Measurements from ENCODE around the gene SCN1B. TPM values are rescaled to one million over a fixed set of nuclear protein-coding genes. Genes with fewer than 3 reads are reported as not detected.

Gene SCN1B
- total and polyA plus RNA-seq, 9 donors: 3.0 to 6.7 (median 3.5) TPM

DNA sequence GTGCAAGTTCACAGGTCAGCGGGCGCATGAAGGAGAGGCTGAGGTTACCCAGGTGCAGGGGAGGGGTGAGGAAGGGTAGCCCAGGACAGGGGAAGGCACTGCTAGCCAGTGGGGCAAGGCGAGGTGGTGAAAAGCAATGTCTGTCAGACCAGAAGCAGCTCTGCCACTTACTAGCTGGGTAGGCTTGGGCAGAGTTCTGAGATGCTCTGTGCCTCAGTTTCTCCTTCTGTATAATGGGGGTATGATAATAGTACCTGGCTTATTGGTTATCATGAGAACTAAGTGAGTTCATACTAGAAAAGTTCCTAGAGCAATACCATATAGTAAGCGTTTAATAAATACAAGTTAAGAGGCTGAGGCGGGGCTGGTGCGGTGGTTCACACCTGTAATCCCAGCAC lies 14.3 kb upstream of the SCN1B start:
- H3K36me3 ChIP-seq (ENCODE audit: control insufficient read depth, insufficient read depth, low read length): peaks cover 87% of the 10 kb centered on the region
- no peak overlapping the region for H3K27ac ChIP-seq (ENCODE audit: low read length)
- DNase-seq: no peak
- H3K27me3 ChIP-seq (ENCODE audit: control insufficient read depth, insufficient read depth, low read length): no peaks in the 10 kb centered on the region
- 100% methylated on average over 3 of the region's 6 CpGs for WGBS (ENCODE audit: insufficient coverage)
- H3K4me1 ChIP-seq (ENCODE audit: control insufficient read depth, insufficient read depth, low read length): peaks cover 11% of the 10 kb centered on the region
- no peaks in the 10 kb centered on the region for H3K9me3 ChIP-seq (replicated peaks; ENCODE audit: control insufficient read depth, low read depth, low read length)
- H3K4me3 ChIP-seq (ENCODE audit: low read length): no peak overlapping the region

DNA sequence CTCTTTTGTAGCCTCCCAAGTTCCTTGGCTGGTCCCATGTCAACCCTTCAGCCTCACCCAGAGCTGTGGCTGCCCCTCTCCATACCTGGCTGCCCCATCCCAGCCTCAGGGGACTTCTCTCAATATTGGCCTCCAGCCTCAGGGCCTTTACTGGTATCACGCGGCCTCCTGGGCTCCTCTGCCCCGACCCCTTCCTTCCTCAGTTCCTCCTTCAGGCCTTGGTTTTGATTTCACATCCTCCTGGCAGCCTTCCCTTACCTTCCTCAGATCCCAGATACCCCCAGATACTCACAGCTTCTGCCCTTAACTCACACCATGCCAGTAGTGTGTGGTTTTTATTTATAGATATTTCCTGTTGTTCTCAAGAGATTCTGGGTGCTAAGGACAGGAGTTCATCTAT lies 12.8 kb upstream of the SCN1B start:
- no peaks in the 10 kb centered on the region for H3K9me3 ChIP-seq (replicated peaks; ENCODE audit: control insufficient read depth, low read depth, low read length)
- peaks cover 86% of the 10 kb centered on the region for H3K36me3 ChIP-seq (ENCODE audit: control insufficient read depth, insufficient read depth, low read length)
- no peak for DNase-seq
- H3K27me3 ChIP-seq (ENCODE audit: control insufficient read depth, insufficient read depth, low read length): no peaks in the 10 kb centered on the region
- no peak overlapping the region for H3K27ac ChIP-seq (ENCODE audit: low read length)
- WGBS (ENCODE audit: insufficient coverage): 88% methylated on average over 3 of the region's 3 CpGs
- no peak overlapping the region for H3K4me3 ChIP-seq (ENCODE audit: low read length)
- peaks cover 7% of the 10 kb centered on the region for H3K4me1 ChIP-seq (ENCODE audit: control insufficient read depth, insufficient read depth, low read length)

DNA sequence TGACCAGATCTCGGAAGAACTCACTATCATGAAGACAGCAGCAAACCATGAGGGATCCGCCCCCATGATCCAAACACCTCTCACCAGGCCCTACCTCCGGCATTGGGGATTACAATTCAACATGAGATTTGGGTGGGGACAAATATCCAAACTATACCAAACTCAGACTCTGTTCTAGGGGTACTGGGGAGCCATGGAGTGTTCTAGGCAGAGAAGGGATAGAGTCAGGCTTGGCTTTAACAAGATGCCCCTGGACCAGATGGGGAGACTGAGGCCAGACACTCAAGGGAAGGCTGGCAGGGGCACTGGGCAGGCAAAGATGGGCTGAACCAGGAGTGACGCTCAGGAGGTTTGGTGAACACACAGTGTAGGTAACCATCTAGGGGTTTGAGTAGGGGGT lies 11.9 kb upstream of the SCN1B start:
- no peaks in the 10 kb centered on the region for H3K9me3 ChIP-seq (replicated peaks; ENCODE audit: control insufficient read depth, low read depth, low read length)
- 88% methylated on average over 1 of the region's 4 CpGs for WGBS (ENCODE audit: insufficient coverage)
- H3K4me3 ChIP-seq (ENCODE audit: low read length): no peak overlapping the region
- no peaks in the 10 kb centered on the region for H3K27me3 ChIP-seq (ENCODE audit: control insufficient read depth, insufficient read depth, low read length)
- no peak for DNase-seq
- no peaks in the 10 kb centered on the region for H3K4me1 ChIP-seq (ENCODE audit: control insufficient read depth, insufficient read depth, low read length)
- H3K36me3 ChIP-seq (ENCODE audit: control insufficient read depth, insufficient read depth, low read length): peaks cover 87% of the 10 kb centered on the region
- H3K27ac ChIP-seq (ENCODE audit: low read length): no peak overlapping the region

DNA sequence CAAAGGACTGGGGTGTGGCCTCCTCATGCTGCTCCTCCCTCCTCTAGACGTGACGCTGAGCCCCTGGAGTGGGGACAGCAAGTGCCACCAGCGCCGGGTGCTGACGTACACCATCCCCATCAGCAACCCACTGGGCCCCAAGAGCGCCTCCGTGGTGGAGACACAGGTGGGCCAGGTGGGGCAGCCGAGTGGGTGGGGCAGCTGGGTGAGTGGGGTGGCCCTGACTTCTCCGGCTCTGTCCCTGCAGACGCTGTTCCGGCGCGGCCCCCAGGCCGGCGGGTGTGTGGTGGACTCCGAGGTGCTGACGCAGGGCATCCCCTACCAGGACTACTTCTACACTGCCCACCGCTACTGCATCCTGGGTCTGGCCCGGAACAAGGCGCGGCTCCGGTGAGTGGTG lies 11.1 kb upstream of the SCN1B start:
- peaks cover 87% of the 10 kb centered on the region for H3K36me3 ChIP-seq (ENCODE audit: control insufficient read depth, insufficient read depth, low read length)
- WGBS (ENCODE audit: insufficient coverage): 94% methylated on average over 9 of the region's 22 CpGs
- DNase-seq: no peak
- H3K4me3 ChIP-seq (ENCODE audit: low read length): no peak overlapping the region
- no peaks in the 10 kb centered on the region for H3K27me3 ChIP-seq (ENCODE audit: control insufficient read depth, insufficient read depth, low read length)
- H3K4me1 ChIP-seq (ENCODE audit: control insufficient read depth, insufficient read depth, low read length): no peaks in the 10 kb centered on the region
- no peak overlapping the region for H3K27ac ChIP-seq (ENCODE audit: low read length)
- no peaks in the 10 kb centered on the region for H3K9me3 ChIP-seq (replicated peaks; ENCODE audit: control insufficient read depth, low read depth, low read length)

DNA sequence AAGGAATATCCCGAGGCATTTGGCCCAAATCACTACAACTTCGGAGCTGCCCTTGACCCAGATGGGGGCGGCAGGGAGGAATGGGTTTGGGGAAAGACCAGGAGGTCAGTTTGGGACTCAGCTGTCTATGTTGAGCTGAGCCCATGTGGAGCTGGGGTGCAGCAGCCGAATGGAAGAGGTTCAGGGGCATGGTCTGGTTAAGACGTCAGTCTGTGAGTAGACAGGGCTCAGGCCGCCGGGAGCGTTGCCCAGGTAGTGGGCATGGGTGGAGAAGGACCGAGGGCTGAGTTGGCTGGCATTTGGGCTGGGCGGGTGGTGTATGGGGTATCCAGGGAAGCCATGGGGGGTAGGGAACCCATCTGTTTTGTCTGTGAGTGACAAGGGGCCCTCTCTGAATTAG lies 9.3 kb upstream of the SCN1B start:
- 93% methylated on average over 9 of the region's 10 CpGs for WGBS (ENCODE audit: insufficient coverage)
- Histone ChIP-seq H3K27me3 (ENCODE audit: control insufficient read depth, insufficient read depth, low read length) (no peaks in the 10 kb centered on the region), H3K4me1 (ENCODE audit: control insufficient read depth, insufficient read depth, low read length) (no peaks in the 10 kb centered on the region), H3K4me3 (ENCODE audit: low read length) (no peak overlapping the region), H3K9me3 (replicated peaks; ENCODE audit: control insufficient read depth, low read depth, low read length) (no peaks in the 10 kb centered on the region), H3K27ac (ENCODE audit: low read length) (no peak overlapping the region), H3K36me3 (ENCODE audit: control insufficient read depth, insufficient read depth, low read length) (peaks cover 87% of the 10 kb centered on the region)
- no peak for DNase-seq

DNA sequence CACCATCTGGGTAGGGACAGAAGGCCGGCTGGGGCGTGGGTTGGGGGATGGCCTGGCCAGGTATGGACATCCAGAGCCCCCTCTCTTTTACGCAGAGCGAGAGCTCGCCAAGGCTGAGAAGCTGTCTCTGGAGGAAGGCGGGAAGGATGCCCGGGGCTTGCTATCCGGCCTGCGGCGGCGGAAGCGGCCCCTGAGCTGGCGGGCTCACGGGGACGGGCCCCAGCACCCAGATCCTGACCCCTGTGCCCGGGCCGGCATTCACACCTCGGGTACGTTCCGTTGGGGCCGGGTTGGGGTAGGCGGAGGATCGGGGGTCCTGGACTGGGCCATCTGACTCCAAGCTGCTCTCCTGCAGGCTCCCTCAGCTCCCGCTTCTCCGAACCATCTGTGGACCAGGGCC lies 8.7 kb upstream of the SCN1B start:
- DNase-seq: no peak
- no peaks in the 10 kb centered on the region for H3K27me3 ChIP-seq (ENCODE audit: control insufficient read depth, insufficient read depth, low read length)
- 93% methylated on average over 25 of the region's 25 CpGs for WGBS (ENCODE audit: insufficient coverage)
- no peaks in the 10 kb centered on the region for H3K4me1 ChIP-seq (ENCODE audit: control insufficient read depth, insufficient read depth, low read length)
- no peak overlapping the region for H3K27ac ChIP-seq (ENCODE audit: low read length)
- H3K4me3 ChIP-seq (ENCODE audit: low read length): no peak overlapping the region
- H3K36me3 ChIP-seq (ENCODE audit: control insufficient read depth, insufficient read depth, low read length): peaks cover 89% of the 10 kb centered on the region
- H3K9me3 ChIP-seq (replicated peaks; ENCODE audit: control insufficient read depth, low read depth, low read length): no peaks in the 10 kb centered on the region

DNA sequence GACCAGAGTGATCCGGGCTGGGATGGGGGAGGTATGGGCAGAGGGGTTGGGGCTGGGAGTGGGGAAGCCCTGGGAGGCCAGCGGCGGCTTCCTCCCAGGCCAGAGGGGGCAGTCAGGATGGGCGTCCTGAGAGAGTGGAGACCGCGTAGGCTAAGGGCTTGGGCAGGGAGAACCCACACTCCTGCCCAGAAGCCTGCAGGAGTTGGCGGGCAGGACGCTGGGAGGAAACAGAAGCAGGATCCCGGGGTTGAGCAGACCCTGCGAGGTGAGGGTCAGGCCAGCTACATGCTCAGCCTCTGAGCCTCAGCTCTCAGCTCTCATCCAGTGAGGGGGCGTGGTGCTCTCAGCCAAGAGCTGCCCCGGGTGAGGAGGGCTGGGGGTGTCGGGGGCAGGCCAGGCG lies 7.8 kb upstream of the SCN1B start:
- no peak overlapping the region for H3K4me3 ChIP-seq (ENCODE audit: low read length)

DNA sequence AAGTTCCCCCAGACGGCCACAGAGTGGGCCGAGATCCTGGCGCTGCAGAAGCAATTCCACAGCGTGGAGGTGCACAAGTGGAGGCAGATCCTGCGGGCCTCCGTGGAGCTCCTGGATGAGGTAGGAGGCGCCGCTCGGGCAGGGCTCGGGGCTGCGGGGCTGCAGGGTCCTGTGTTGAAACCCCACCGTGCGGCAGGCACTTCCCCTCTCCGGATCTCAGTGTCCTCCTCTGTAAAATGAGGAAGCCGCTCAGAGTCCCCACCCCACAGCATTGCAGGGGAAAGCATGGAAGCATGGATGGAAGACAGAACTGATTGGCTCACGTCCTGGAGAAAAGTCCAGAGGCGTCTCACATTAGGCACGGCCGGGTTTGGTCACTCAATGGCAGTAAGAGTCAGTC lies 6.8 kb upstream of the SCN1B start:
- Histone ChIP-seq H3K36me3 (ENCODE audit: control insufficient read depth, insufficient read depth, low read length) (peaks cover 86% of the 10 kb centered on the region), H3K27me3 (ENCODE audit: control insufficient read depth, insufficient read depth, low read length) (no peaks in the 10 kb centered on the region), H3K27ac (ENCODE audit: low read length) (no peak overlapping the region), H3K9me3 (replicated peaks; ENCODE audit: control insufficient read depth, low read depth, low read length) (no peaks in the 10 kb centered on the region), H3K4me1 (ENCODE audit: control insufficient read depth, insufficient read depth, low read length) (no peaks in the 10 kb centered on the region), H3K4me3 (ENCODE audit: low read length) (no peak overlapping the region)
- WGBS (ENCODE audit: insufficient coverage): 81% methylated on average over 14 of the region's 19 CpGs
- DNase-seq: no peak

More for the DNA sequence above, 7.8 kb upstream of the SCN1B start:
- H3K4me1 ChIP-seq (ENCODE audit: control insufficient read depth, insufficient read depth, low read length): no peaks in the 10 kb centered on the region
- no peaks in the 10 kb centered on the region for H3K27me3 ChIP-seq (ENCODE audit: control insufficient read depth, insufficient read depth, low read length)
- no peaks in the 10 kb centered on the region for H3K9me3 ChIP-seq (replicated peaks; ENCODE audit: control insufficient read depth, low read depth, low read length)
- whole genome bisulfite sequencing (ENCODE audit: insufficient coverage): 94% methylated on average over 6 of the region's 14 CpGs
- H3K36me3 ChIP-seq (ENCODE audit: control insufficient read depth, insufficient read depth, low read length): peaks cover 89% of the 10 kb centered on the region
- no peak overlapping the region for H3K27ac ChIP-seq (ENCODE audit: low read length)
- no peak for DNase-seq

DNA sequence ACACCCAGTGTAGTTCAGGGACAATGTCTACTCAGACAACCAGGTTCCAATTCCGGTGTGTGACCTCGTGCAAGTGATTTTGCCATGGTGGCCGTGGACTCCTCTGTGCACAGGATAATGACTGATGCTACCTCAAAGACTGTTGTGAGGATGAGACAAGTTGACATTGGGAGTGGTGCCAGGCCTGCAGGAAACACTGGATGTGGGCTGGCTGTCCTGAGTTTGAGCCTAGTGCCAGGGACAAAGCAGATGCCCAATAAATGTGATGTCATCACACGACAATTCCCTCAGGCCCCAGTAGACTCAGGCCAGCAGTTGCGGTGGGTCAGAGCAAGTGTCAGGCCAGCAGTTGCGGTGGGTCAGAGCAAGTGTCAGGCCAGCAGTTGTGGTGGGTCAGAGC lies 6.2 kb upstream of the SCN1B start:
- H3K4me1 ChIP-seq (ENCODE audit: control insufficient read depth, insufficient read depth, low read length): no peaks in the 10 kb centered on the region
- H3K27me3 ChIP-seq (ENCODE audit: control insufficient read depth, insufficient read depth, low read length): no peaks in the 10 kb centered on the region
- H3K4me3 ChIP-seq (ENCODE audit: low read length): no peak overlapping the region
- no peak for DNase-seq
- peaks cover 80% of the 10 kb centered on the region for H3K36me3 ChIP-seq (ENCODE audit: control insufficient read depth, insufficient read depth, low read length)
- H3K27ac ChIP-seq (ENCODE audit: low read length): no peak overlapping the region
- H3K9me3 ChIP-seq (replicated peaks; ENCODE audit: control insufficient read depth, low read depth, low read length): no peaks in the 10 kb centered on the region
- WGBS (ENCODE audit: insufficient coverage): 80% methylated on average over 6 of the region's 6 CpGs

DNA sequence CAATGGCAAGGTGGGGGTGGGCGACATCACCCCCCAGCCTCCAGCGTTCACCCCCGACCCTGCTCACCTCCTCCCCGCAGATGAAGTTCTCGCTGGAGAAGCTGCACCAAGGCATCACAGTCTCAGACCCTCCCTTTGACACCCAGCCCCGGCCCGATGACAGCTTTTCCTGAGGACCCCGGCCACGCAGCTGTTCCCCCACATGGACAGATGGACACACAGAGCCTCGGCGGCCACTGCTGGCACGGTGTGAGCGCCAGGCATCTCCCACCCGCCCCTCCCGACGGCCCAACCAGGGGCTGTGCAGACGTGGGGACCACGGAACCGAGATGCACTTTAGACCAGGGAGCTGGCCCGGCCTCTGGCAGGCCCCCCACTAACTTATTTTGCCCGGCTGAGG lies 4.3 kb upstream of the SCN1B start:
- peaks cover 64% of the 10 kb centered on the region for H3K36me3 ChIP-seq (ENCODE audit: control insufficient read depth, insufficient read depth, low read length)
- WGBS (ENCODE audit: insufficient coverage): 79% methylated on average over 16 of the region's 21 CpGs
- H3K9me3 ChIP-seq (replicated peaks; ENCODE audit: control insufficient read depth, low read depth, low read length): no peaks in the 10 kb centered on the region
- H3K27ac ChIP-seq (ENCODE audit: low read length): no peak overlapping the region
- no peak for DNase-seq
- H3K4me1 ChIP-seq (ENCODE audit: control insufficient read depth, insufficient read depth, low read length): peaks cover 6% of the 10 kb centered on the region
- H3K27me3 ChIP-seq (ENCODE audit: control insufficient read depth, insufficient read depth, low read length): peaks cover 7% of the 10 kb centered on the region
- no peak overlapping the region for H3K4me3 ChIP-seq (ENCODE audit: low read length)

DNA sequence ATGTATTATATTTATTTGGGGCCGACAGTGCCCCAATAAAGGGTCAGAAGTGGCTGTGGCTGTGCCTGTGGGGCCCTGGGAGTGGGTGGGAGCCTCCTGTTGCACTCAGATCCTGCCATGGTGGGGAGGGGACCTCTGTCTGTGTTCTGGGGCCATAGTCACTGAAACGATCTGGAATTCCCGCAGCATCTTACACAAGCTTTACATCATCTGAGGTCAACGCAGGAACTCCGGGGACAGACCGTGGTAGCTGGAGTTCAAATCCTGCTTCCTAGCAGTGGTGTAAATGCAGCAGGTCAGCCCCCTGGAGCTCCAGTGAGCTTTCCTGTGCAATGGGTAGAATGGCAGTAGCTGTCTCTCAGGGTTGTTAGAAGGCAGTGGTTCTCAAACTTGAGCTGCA lies 3.9 kb upstream of the SCN1B start:
- Histone ChIP-seq H3K4me3 (ENCODE audit: low read length) (no peak overlapping the region), H3K4me1 (ENCODE audit: control insufficient read depth, insufficient read depth, low read length) (peaks cover 9% of the 10 kb centered on the region), H3K27me3 (ENCODE audit: control insufficient read depth, insufficient read depth, low read length) (peaks cover 11% of the 10 kb centered on the region), H3K36me3 (ENCODE audit: control insufficient read depth, insufficient read depth, low read length) (peaks cover 60% of the 10 kb centered on the region), H3K9me3 (replicated peaks; ENCODE audit: control insufficient read depth, low read depth, low read length) (no peaks in the 10 kb centered on the region), H3K27ac (ENCODE audit: low read length) (no peak overlapping the region)
- DNase-seq: no peak
- 97% methylated on average over 4 of the region's 6 CpGs for WGBS (ENCODE audit: insufficient coverage)

Data from muscle of leg (tissue), 11 donors.